MCF 10A (cell line): ENCODE measurements around the gene F11R. TPM values are rescaled to one million over a fixed set of nuclear protein-coding genes. Genes with fewer than 3 reads are reported as not detected.
"Not testable (repeated sequence)": the region's sequence is repeated elsewhere in the genome, so short reads cannot be mapped to it uniquely, and the experiment has no call there.

Source experiments
- BruUV-seq: library from RNA; stranded (reverse); fragments of 400-500 nt; replicated peaks from 2 replicates; lab custom pipeline; 2021; lab: Mats Ljungman, UMichigan
- CTCF ChIA-PET: fragments of 300-600 bp; sonication (Branson Sonifier 250); formaldehyde crosslinking; extraction: SDS; loops from one replicate; lab custom pipeline; 2021; ENCODE audit warnings: antibody characterized with exemption, inconsistent platforms; lab: Yijun Ruan, JAX
- POLR2A ChIA-PET: fragments of 300-600, 350-650 bp; sonication (Branson Sonifier 250); formaldehyde crosslinking; extraction: SDS; loops from one replicate; lab custom pipeline; 2020; ENCODE audit warnings: antibody characterized with exemption, inconsistent platforms; lab: Yijun Ruan, JAX
- DNase-seq: peaks from one replicate; pipeline ENCODE4 v3.0.0-alpha.2; 2018; ENCODE audit not compliant: unreplicated experiment
- H3K27ac Mint-ChIP-seq: one replicate; pipeline ENCODE4 v1.8.0; 2022; ENCODE audit warnings: mild to moderate bottlenecking, low read depth, mixed read lengths; ENCODE audit not compliant: unreplicated experiment
- H3K27me3 Mint-ChIP-seq: one replicate; pipeline ENCODE4 v1.8.0; 2022; ENCODE audit warnings: mixed read lengths; ENCODE audit not compliant: insufficient read depth, unreplicated experiment
- H3K36me3 Mint-ChIP-seq: one replicate; pipeline ENCODE4 v1.8.0; 2022; ENCODE audit warnings: mild to moderate bottlenecking, moderate library complexity, mixed read lengths; ENCODE audit not compliant: insufficient read depth, unreplicated experiment
- H3K4me1 Mint-ChIP-seq: one replicate; pipeline ENCODE4 v1.8.0; 2022; ENCODE audit warnings: mixed read lengths; ENCODE audit not compliant: insufficient read depth, unreplicated experiment
- H3K4me3 Mint-ChIP-seq: one replicate; pipeline ENCODE4 v1.8.0; 2022; ENCODE audit warnings: mild to moderate bottlenecking, moderate library complexity, mixed read lengths; ENCODE audit not compliant: unreplicated experiment
- H3K9me3 Mint-ChIP-seq: one replicate; pipeline ENCODE4 v1.8.0; 2022; ENCODE audit warnings: mixed read lengths; ENCODE audit not compliant: unreplicated experiment
- CTCF ChIP-seq: fragments of 200-600 bp; IDR thresholded peaks from one replicate; pipeline ENCODE4 v1.8.0; 2022; ENCODE audit warnings: antibody characterized with exemption, mild to moderate bottlenecking; ENCODE audit not compliant: unreplicated experiment
- intact Hi-C: fragments of 100-400 bp; cut with micrococcal nuclease; formaldehyde crosslinking; loops from 2 replicates; pipeline ENCODE4 v1.14.1; 2022
- total RNA-seq: library from RNA; stranded (reverse); gene quantifications from 2 replicates; pipeline ENCODE4 v1.2.3, GENCODE V29; 2022

Gene F11R
- total RNA-seq, 1 experiment from 2014 or later, result 73.6 TPM

GRCh38 chr1:161018631-161018930, 2.4 kb downstream of the F11R start:
- Mint-ChIP-seq H3K36me3 (peaks cover 4% of the 10 kb centered on the region), H3K27me3 (no peaks in the 10 kb centered on the region), H3K27ac (peak overlapping the region; percentile 94), H3K9me3 (peaks cover 3% of the 10 kb centered on the region), H3K4me3 (peak overlapping the region; percentile 80), H3K4me1 (peaks cover 56% of the 10 kb centered on the region)
- intact Hi-C loops, result no loop called here
- DNase-seq, result no peak
- CTCF ChIA-PET, result interaction anchor here (0.6 to 5.7 kb wide), 22 partner anchors 11 to 208 kb away, joined by 3 to 58 read pairs (median 4); partner anchors contain the start of genes KLHDC9, PPOX and TSTD1
- no peak for TF ChIP-seq CTCF
- POLR2A ChIA-PET, result interaction anchor here (0.7 to 5.9 kb wide), 16 partner anchors 8 to 1233 kb away, joined by 3 to 371 read pairs (median 12); partner anchors contain the start of genes DEDD, ITLN2, NIT1 and PFDN2
- BruUV-seq, result no TSS peak

GRCh38 chr1:161017756-161018630, 3.0 kb downstream of the F11R start:
- DNase-seq, result no peak
- ChIA-PET POLR2A (interaction anchor here (0.7 to 5.9 kb wide), 16 partner anchors 8 to 1233 kb away, joined by 3 to 371 read pairs (median 12); partner anchors contain the start of genes DEDD, ITLN2, NIT1 and PFDN2), CTCF (interaction anchor here (0.6 to 5.7 kb wide), 23 partner anchors 11 to 209 kb away, joined by 3 to 58 read pairs (median 4); partner anchors contain the start of genes KLHDC9, PPOX and TSTD1)
- no peak for TF ChIP-seq CTCF
- Mint-ChIP-seq H3K27me3 (no peaks in the 10 kb centered on the region), H3K36me3 (peaks cover 10% of the 10 kb centered on the region), H3K9me3 (no peaks in the 10 kb centered on the region), H3K4me3 (peak overlapping the region; percentile 80), H3K4me1 (peaks cover 62% of the 10 kb centered on the region), H3K27ac (peak overlapping the region; percentile 94)
- BruUV-seq, result no TSS peak
- intact Hi-C loops, result no loop called here

GRCh38 chr1:161017181-161017580, 3.8 kb downstream of the F11R start:
- peak overlapping the region; percentile 94 for H3K27ac Mint-ChIP-seq
- BruUV-seq, H3K9me3 Mint-ChIP-seq, DNase-seq, H3K27me3 Mint-ChIP-seq, intact Hi-C loops, H3K36me3 Mint-ChIP-seq: not testable (repeated sequence)
- POLR2A ChIA-PET, result interaction anchor here (1.4 to 5.9 kb wide), 4 partner anchors 28 to 117 kb away, joined by 4 to 371 read pairs (median 106); partner anchors contain the start of genes DEDD, NIT1, PFDN2 and USF1
- H3K4me1 Mint-ChIP-seq, result peaks cover 58% of the 10 kb centered on the region
- peak overlapping the region; percentile 80 for H3K4me3 Mint-ChIP-seq
- CTCF ChIA-PET, result interaction anchor here (1.6 to 5.7 kb wide), 3 partner anchors 20 to 81 kb away, joined by 4 to 58 read pairs (median 19); partner anchors contain the start of gene KLHDC9

GRCh38 chr1:161016683-161017082, 4.3 kb downstream of the F11R start:
- H3K27ac Mint-ChIP-seq, result peak overlapping the region; percentile 94
- POLR2A ChIA-PET, result interaction anchor here (0.8 to 2.2 kb wide), 3 partner anchors 28 to 57 kb away, joined by 3 to 5 read pairs (median 4); partner anchors contain the start of gene USF1
- intact Hi-C loops, H3K27me3 Mint-ChIP-seq, CTCF ChIA-PET, H3K9me3 Mint-ChIP-seq, H3K4me3 Mint-ChIP-seq, BruUV-seq: not testable (repeated sequence)
- H3K36me3 Mint-ChIP-seq, result peaks cover 15% of the 10 kb centered on the region
- peaks cover 54% of the 10 kb centered on the region for H3K4me1 Mint-ChIP-seq
- DNase-seq, result peak; percentile 74
